B cell (primary cell): ENCODE data around the gene NTN3. TPM values are rescaled to one million over a fixed set of nuclear protein-coding genes. Genes with fewer than 3 reads are reported as not detected.

ENCODE experiments used
- ATAC-seq: fragments of 200-7000 bp; cut with Tn5 transposase; one replicate; pipeline ENCODE4 v1.10.0; 2021; ENCODE audit warnings: low read depth, mild to moderate bottlenecking, moderate number of reproducible peaks, moderate library complexity
- CTCF ChIA-PET: fragments of 350-600 bp; sonication (Branson Sonifier 250); formaldehyde crosslinking; loops from one replicate; lab custom pipeline; 2021; ENCODE audit warnings: antibody characterized with exemption, inconsistent platforms; lab: Charles Lee
- POLR2A ChIA-PET: fragments of 350-600 bp; sonication (Branson Sonifier 250); formaldehyde crosslinking; loops from one replicate; lab custom pipeline; 2021; ENCODE audit warnings: antibody characterized with exemption; lab: Charles Lee
- DNase-seq: peaks from one replicate; pipeline ENCODE4 v3.0.0; 2013
- H2AFZ ChIP-seq: 2 replicates; pipeline ENCODE4 v1.6.1; 2012; ENCODE audit warnings: mild to moderate bottlenecking, low read depth, low read length; ENCODE audit not compliant: insufficient read depth, poor library complexity, severe bottlenecking
- H3K27ac ChIP-seq, 2 donors: 1 replicate in 1 of 2; 2 replicates in 1 of 2; pipeline ENCODE4 v1.5.1; 2012 to 2013; ENCODE audit warnings: low read length in 2 of 2, mild to moderate bottlenecking in 2 of 2, moderate library complexity in 1 of 2
- H3K27me3 ChIP-seq, 4 experiments: fragments of 200-600 bp in 1 of 4; sonication (generic) in 1 of 4; replicated peaks in 1 of 4; 1 replicate in 2 of 4; 2 replicates in 2 of 4; pipeline versions ENCODE4 v1.6.1 to v1.7.0; 2013 to 2016; ENCODE audit warnings: low read length in 3 of 4, mild to moderate bottlenecking in 2 of 4, mixed read lengths in 1 of 4, moderate library complexity in 1 of 4; ENCODE audit not compliant: insufficient read depth in 4 of 4, control insufficient read depth in 3 of 4; ENCODE audit errors: control extremely low read depth in 1 of 4
- H3K36me3 ChIP-seq, 2 experiments: replicated peaks in 1 of 2; 1 replicate in 1 of 2; 2 replicates in 1 of 2; pipeline versions ENCODE4 v1.6.1 to v1.7.1; 2013; ENCODE audit warnings: low read length in 1 of 2; ENCODE audit not compliant: insufficient read depth in 2 of 2, control insufficient read depth in 1 of 2; ENCODE audit errors: control extremely low read depth in 1 of 2, extremely low read depth in 1 of 2
- H3K4me1 ChIP-seq, 2 donors: fragments of 200-600 bp in 1 of 2; sonication (generic) in 1 of 2; 1 replicate in 1 of 2; 2 replicates in 1 of 2; pipeline versions ENCODE4 v1.5.1 to v1.6.1; 2013 to 2017; ENCODE audit warnings: low read length in 2 of 2; ENCODE audit not compliant: control insufficient read depth in 2 of 2, insufficient read depth in 2 of 2
- H3K4me2 ChIP-seq: replicated peaks from 2 replicates; pipeline ENCODE3; 2012; ENCODE audit warnings: mild to moderate bottlenecking, low read depth, low read length; ENCODE audit not compliant: poor library complexity, severe bottlenecking
- H3K4me3 ChIP-seq, 5 experiments: fragments of 200-600 bp in 1 of 5; sonication (generic) in 1 of 5; 1 replicate in 3 of 5; 2 replicates in 2 of 5; pipeline versions ENCODE4 v1.5.1 to v1.7.0; 2011 to 2016; ENCODE audit warnings: low read length in 4 of 5, mild to moderate bottlenecking in 4 of 5, low read depth in 2 of 5, control low read depth in 1 of 5, moderate library complexity in 1 of 5; ENCODE audit not compliant: insufficient read depth in 1 of 5; ENCODE audit errors: control extremely low read depth in 1 of 5, extremely low read depth in 1 of 5
- H3K79me2 ChIP-seq: fragments of 200-600 bp; sonication (generic); one replicate; pipeline ENCODE4 v1.6.0; 2016; ENCODE audit warnings: low read length; ENCODE audit not compliant: control insufficient read depth, insufficient read depth
- H3K9ac ChIP-seq: fragments of 200-600 bp; sonication (generic); 2 replicates; pipeline ENCODE4 v1.6.1; 2017; ENCODE audit warnings: mild to moderate bottlenecking, low read length, moderate library complexity
- H3K9me3 ChIP-seq, 3 donors: one replicate each; pipeline versions ENCODE4 v1.6.1 to v1.7.1; 2013; ENCODE audit warnings: low read length in 2 of 3; ENCODE audit not compliant: control insufficient read depth in 2 of 3, insufficient read depth in 1 of 3; ENCODE audit errors: control extremely low read depth in 1 of 3
- H4K20me1 ChIP-seq: 2 replicates; pipeline ENCODE4 v1.6.0; 2012; ENCODE audit warnings: mild to moderate bottlenecking, low read length; ENCODE audit not compliant: insufficient read depth, control insufficient read depth, poor library complexity, severe bottlenecking
- H3K27ac Mint-ChIP-seq: one replicate; pipeline ENCODE4 v1.8.0; 2021; ENCODE audit warnings: mixed read lengths
- H3K27me3 Mint-ChIP-seq: one replicate; pipeline ENCODE4 v1.8.0; 2021; ENCODE audit warnings: mixed read lengths
- H3K4me1 Mint-ChIP-seq: one replicate; pipeline ENCODE4 v1.8.0; 2021; ENCODE audit warnings: mixed read lengths
- H3K4me3 Mint-ChIP-seq: one replicate; pipeline ENCODE4 v1.8.0; 2021; ENCODE audit warnings: mixed read lengths
- H3K9me3 Mint-ChIP-seq: one replicate; pipeline ENCODE4 v1.8.0; 2022; ENCODE audit warnings: mixed read lengths; ENCODE audit not compliant: insufficient read depth
- EZH2 ChIP-seq: IDR thresholded peaks from 2 replicates; pipeline ENCODE4 v1.6.1; 2012; ENCODE audit warnings: borderline replicate concordance, low read depth, mild to moderate bottlenecking, moderate library complexity, low read length; ENCODE audit not compliant: insufficient read depth, poor library complexity, severe bottlenecking
- WGBS: methylation state at CpG from one replicate; pipeline ENCODE4 v1.1.5; 2013; ENCODE audit warnings: missing lambda C conversion rate; ENCODE audit not compliant: insufficient coverage; 5-methylcytosine and 5-hydroxymethylcytosine counted together
- intact Hi-C: fragments of 100-400 bp; cut with micrococcal nuclease; formaldehyde crosslinking; loops from one replicate; pipeline ENCODE4 v1.10.0; 2022
- polyA plus RNA-seq: library from polyadenylated mRNA; depleted of rRNA; stranded (reverse); fragments of >200 nt; gene quantifications from 2 replicates; pipeline ENCODE4 v1.2.3, GENCODE V29; 2012
- total RNA-seq, 2 donors: library from RNA; stranded (reverse); fragments of 120-200 nt in 1 of 2; gene quantifications; 1 replicate in 1 of 2; 2 replicates in 1 of 2; pipeline versions ENCODE4 v1.2.3 to v1.2.4, GENCODE V29; 2013 to 2022
- TF ChIP-seq, protein P1 (sequence below): fragments of 200-600 bp; IDR thresholded peaks from one replicate; pipeline ENCODE4 v1.8.0; 2022; ENCODE audit warnings: antibody characterized with exemption, mild to moderate bottlenecking

NTN3 gene
- total and polyA plus RNA-seq, 2 donors (not counting 1 experiment from before 2014, with no cell fraction given) = not detected

GRCh38 chr16:2517954-2518605, 47.0 kb downstream of the NTN3 start:
- H3K27ac Mint-ChIP-seq = peak overlapping the region; percentile 93
- Histone ChIP-seq H3K4me3 (no peak overlapping the region), H3K4me2 (peak overlapping the region; percentile 35), H3K36me3 (peaks cover 0 to 29% of the 10 kb centered on the region in 2 experiments), H4K20me1 (peaks cover 59% of the 10 kb centered on the region), H3K4me1 (peaks cover 59 to 67% of the 10 kb centered on the region in 2 donors), H3K79me2 (peaks cover 78% of the 10 kb centered on the region), H2AFZ (no peak overlapping the region), H3K9ac (no peak overlapping the region), H3K9me3 (peaks cover 0 to 3% (median 0%) of the 10 kb centered on the region in 3 donors), H3K27me3 (no peaks in the 10 kb centered on the region), H3K27ac (peak overlapping the region in 1 of 2 donors; percentile 93)
- no peak for TF ChIP-seq EZH2
- intact Hi-C loops = no loop called here
- DNase-seq = no peak
- peak overlapping the region; percentile 13 for H3K4me3 Mint-ChIP-seq
- WGBS = 94% methylated on average over 12 of the region's 12 CpGs
- H3K9me3 Mint-ChIP-seq = no peaks in the 10 kb centered on the region
- H3K4me1 Mint-ChIP-seq = peaks cover 65% of the 10 kb centered on the region
- no peak for ATAC-seq
- POLR2A ChIA-PET = interaction anchor here (1.1 kb wide), 1 partner anchor 14 kb away, joined by 8 read pairs; no protein-coding TSS in a partner anchor
- no peaks in the 10 kb centered on the region for H3K27me3 Mint-ChIP-seq
- CTCF ChIA-PET = interaction anchor here (1.6 kb wide), 1 partner anchor 11 kb away, joined by 5 read pairs; no protein-coding TSS in a partner anchor

DNA sequence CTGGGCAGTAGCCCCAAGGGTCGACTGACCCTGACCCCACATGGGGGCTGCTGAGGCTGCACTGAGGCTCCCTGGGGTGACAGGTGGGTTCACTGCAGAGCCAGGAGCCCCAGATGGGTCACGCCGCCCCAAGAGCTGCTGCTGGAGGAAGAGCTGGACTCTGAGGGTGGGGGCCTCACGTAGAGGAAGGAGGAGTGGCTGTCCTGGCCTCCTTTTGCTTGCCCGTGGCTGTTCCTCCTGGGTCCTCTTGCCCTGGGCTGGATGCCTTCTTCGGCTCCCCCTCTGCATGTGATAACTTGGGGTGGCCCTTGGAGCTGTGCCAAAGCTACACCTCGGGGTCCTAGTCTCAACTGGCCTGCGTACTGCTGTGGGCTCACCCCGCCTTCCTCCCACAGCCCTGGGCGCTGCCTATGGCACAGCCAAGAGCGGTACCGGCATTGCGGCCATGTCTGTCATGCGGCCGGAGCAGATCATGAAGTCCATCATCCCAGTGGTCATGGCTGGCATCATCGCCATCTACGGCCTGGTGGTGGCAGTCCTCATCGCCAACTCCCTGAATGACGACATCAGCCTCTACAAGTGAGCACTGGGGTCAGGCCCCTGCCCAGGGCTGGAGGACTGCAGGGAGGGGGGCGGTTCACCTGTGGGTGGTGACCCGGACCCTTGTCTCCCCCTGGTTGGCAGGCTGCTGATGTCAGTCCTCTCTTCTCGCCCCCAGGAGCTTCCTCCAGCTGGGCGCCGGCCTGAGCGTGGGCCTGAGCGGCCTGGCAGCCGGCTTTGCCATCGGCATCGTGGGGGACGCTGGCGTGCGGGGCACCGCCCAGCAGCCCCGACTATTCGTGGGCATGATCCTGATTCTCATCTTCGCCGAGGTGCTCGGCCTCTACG, 48.0 kb downstream of the NTN3 start:
- Histone ChIP-seq H3K36me3 (peaks cover 0 to 39% of the 10 kb centered on the region in 2 experiments), H3K4me3 (no peak overlapping the region), H3K27ac (peak overlapping the region; percentile 62 to 93), H3K4me1 (peaks cover 56 to 64% of the 10 kb centered on the region in 2 donors), H3K4me2 (peak overlapping the region; percentile 75), H3K9ac (no peak overlapping the region), H2AFZ (no peak overlapping the region), H3K27me3 (no peaks in the 10 kb centered on the region), H4K20me1 (peaks cover 59% of the 10 kb centered on the region), H3K79me2 (peaks cover 85% of the 10 kb centered on the region), H3K9me3 (peaks cover 0 to 3% (median 0%) of the 10 kb centered on the region in 3 donors)
- POLR2A ChIA-PET = interaction anchor here (1.1 to 3.0 kb wide), 4 partner anchors 9 to 13 kb away, joined by 7 to 66 read pairs (median 14); partner anchors contain the start of gene CEMP1
- no peak for TF ChIP-seq EZH2
- TF ChIP-seq, protein P1, sequence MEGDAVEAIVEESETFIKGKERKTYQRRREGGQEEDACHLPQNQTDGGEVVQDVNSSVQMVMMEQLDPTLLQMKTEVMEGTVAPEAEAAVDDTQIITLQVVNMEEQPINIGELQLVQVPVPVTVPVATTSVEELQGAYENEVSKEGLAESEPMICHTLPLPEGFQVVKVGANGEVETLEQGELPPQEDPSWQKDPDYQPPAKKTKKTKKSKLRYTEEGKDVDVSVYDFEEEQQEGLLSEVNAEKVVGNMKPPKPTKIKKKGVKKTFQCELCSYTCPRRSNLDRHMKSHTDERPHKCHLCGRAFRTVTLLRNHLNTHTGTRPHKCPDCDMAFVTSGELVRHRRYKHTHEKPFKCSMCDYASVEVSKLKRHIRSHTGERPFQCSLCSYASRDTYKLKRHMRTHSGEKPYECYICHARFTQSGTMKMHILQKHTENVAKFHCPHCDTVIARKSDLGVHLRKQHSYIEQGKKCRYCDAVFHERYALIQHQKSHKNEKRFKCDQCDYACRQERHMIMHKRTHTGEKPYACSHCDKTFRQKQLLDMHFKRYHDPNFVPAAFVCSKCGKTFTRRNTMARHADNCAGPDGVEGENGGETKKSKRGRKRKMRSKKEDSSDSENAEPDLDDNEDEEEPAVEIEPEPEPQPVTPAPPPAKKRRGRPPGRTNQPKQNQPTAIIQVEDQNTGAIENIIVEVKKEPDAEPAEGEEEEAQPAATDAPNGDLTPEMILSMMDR = no peak
- H3K27me3 Mint-ChIP-seq = no peaks in the 10 kb centered on the region
- peak overlapping the region; percentile 93 for H3K27ac Mint-ChIP-seq
- ATAC-seq (no peak), DNase-seq (peak; percentile 53)
- H3K9me3 Mint-ChIP-seq = no peaks in the 10 kb centered on the region
- H3K4me1 Mint-ChIP-seq = peaks cover 63% of the 10 kb centered on the region
- H3K4me3 Mint-ChIP-seq = peak overlapping the region; percentile 81
- intact Hi-C loops = no loop called here
- 94% methylated on average over 39 of the region's 39 CpGs for WGBS
- CTCF ChIA-PET = interaction anchor here (1.4 to 1.9 kb wide), 4 partner anchors 11 to 324 kb away, joined by 3 to 11 read pairs (median 8); partner anchors contain the start of gene CEMP1
